CD14-positive monocyte (primary cell): ENCODE data around the gene CADM2. TPM values are rescaled to one million over a fixed set of nuclear protein-coding genes. Genes with fewer than 3 reads are reported as not detected.

ENCODE experiments used
- DNase-seq, 3 donors: peaks; one replicate each; pipeline ENCODE4 v3.0.0-alpha.2; 2011 to 2022
- H2AFZ ChIP-seq: 2 replicates; pipeline ENCODE4 v1.6.0; 2012; ENCODE audit warnings: mild to moderate bottlenecking, low read depth, low read length, inconsistent platforms; ENCODE audit not compliant: insufficient read depth, poor library complexity, severe bottlenecking
- H3K27ac ChIP-seq, 2 donors: 1 replicate in 1 of 2; 2 replicates in 1 of 2; pipeline ENCODE4 v1.5.1; 2012 to 2013; ENCODE audit warnings: low read length in 2 of 2, control low read depth in 1 of 2, inconsistent platforms in 1 of 2, low read depth in 1 of 2, mild to moderate bottlenecking in 1 of 2
- H3K27me3 ChIP-seq, 2 donors: one replicate each; pipeline versions ENCODE4 v1.6.0 to v1.6.1; 2011 to 2013; ENCODE audit warnings: low read length in 2 of 2; ENCODE audit not compliant: control insufficient read depth in 2 of 2, insufficient read depth in 2 of 2
- H3K36me3 ChIP-seq, 2 donors: replicated peaks in 1 of 2; 1 replicate in 1 of 2; 2 replicates in 1 of 2; pipeline versions ENCODE4 v1.5.1 to v1.6.1; 2012 to 2013; ENCODE audit warnings: low read length in 2 of 2, control low read depth in 1 of 2, inconsistent platforms in 1 of 2, mild to moderate bottlenecking in 1 of 2; ENCODE audit not compliant: insufficient read depth in 2 of 2, control insufficient read depth in 1 of 2
- H3K4me1 ChIP-seq, 2 donors: 1 replicate in 1 of 2; 2 replicates in 1 of 2; pipeline versions ENCODE4 v1.5.1 to v1.6.1; 2012 to 2013; ENCODE audit warnings: low read length in 2 of 2, control low read depth in 1 of 2, inconsistent platforms in 1 of 2, mild to moderate bottlenecking in 1 of 2, moderate library complexity in 1 of 2; ENCODE audit not compliant: insufficient read depth in 2 of 2, control insufficient read depth in 1 of 2
- H3K4me2 ChIP-seq: replicated peaks from 2 replicates; pipeline ENCODE3; 2012; ENCODE audit warnings: low read length, moderate library complexity, mild to moderate bottlenecking; ENCODE audit not compliant: poor library complexity, severe bottlenecking; ENCODE audit errors: extremely low read depth
- H3K4me3 ChIP-seq, 3 experiments: fragments of 200-600 bp in 1 of 3; sonication (generic) in 1 of 3; replicated peaks in 1 of 3; 1 replicate in 2 of 3; 2 replicates in 1 of 3; pipeline ENCODE4 v1.5.1; 2011 to 2013; ENCODE audit warnings: low read length in 3 of 3, mild to moderate bottlenecking in 3 of 3, control low read depth in 2 of 3, low read depth in 2 of 3, inconsistent platforms in 1 of 3, moderate library complexity in 1 of 3
- H3K79me2 ChIP-seq: 2 replicates; pipeline ENCODE4 v1.6.0; 2012; ENCODE audit warnings: mild to moderate bottlenecking, control low read depth, inconsistent platforms, low read length, moderate library complexity; ENCODE audit not compliant: insufficient read depth
- H3K9ac ChIP-seq: 2 replicates; pipeline ENCODE4 v1.6.0; 2017; ENCODE audit warnings: low read length, mild to moderate bottlenecking; ENCODE audit not compliant: insufficient read depth, poor library complexity, severe bottlenecking
- H3K9me3 ChIP-seq, 2 donors: replicated peaks in 1 of 2; 1 replicate in 1 of 2; 2 replicates in 1 of 2; pipeline versions ENCODE4 v1.5.1 to v1.6.1; 2012 to 2013; ENCODE audit warnings: low read length in 2 of 2, control low read depth in 1 of 2; ENCODE audit not compliant: control insufficient read depth in 1 of 2, insufficient read depth in 1 of 2
- H4K20me1 ChIP-seq: 2 replicates; pipeline ENCODE4 v1.6.0; 2012; ENCODE audit warnings: mild to moderate bottlenecking, low read length, control low read depth, moderate library complexity; ENCODE audit not compliant: insufficient read depth
- H3K27ac Mint-ChIP-seq, 7 donors: one replicate each; pipeline ENCODE4 v1.8.0; 2020; ENCODE audit warnings: mild to moderate bottlenecking in 7 of 7, mixed read lengths in 7 of 7, moderate library complexity in 6 of 7, inconsistent platforms in 2 of 7
- H3K27me3 Mint-ChIP-seq, 3 donors: one replicate each; pipeline ENCODE4 v1.8.0; 2021 to 2022; ENCODE audit warnings: low read depth in 3 of 3, mild to moderate bottlenecking in 3 of 3, mixed read lengths in 3 of 3, moderate library complexity in 3 of 3, inconsistent platforms in 1 of 3
- H3K36me3 Mint-ChIP-seq, 2 donors: one replicate each; pipeline ENCODE4 v1.8.0; 2020; ENCODE audit warnings: mixed read lengths in 2 of 2, inconsistent platforms in 1 of 2, mild to moderate bottlenecking in 1 of 2
- H3K4me1 Mint-ChIP-seq: one replicate; pipeline ENCODE4 v1.8.0; 2020; ENCODE audit warnings: mild to moderate bottlenecking, mixed read lengths
- H3K4me3 Mint-ChIP-seq, 2 donors: one replicate each; pipeline ENCODE4 v1.8.0; 2020; ENCODE audit warnings: mild to moderate bottlenecking in 2 of 2, mixed read lengths in 2 of 2, moderate library complexity in 1 of 2
- H3K9me3 Mint-ChIP-seq, 7 donors: one replicate each; pipeline ENCODE4 v1.8.0; 2020 to 2022; ENCODE audit warnings: mixed read lengths in 7 of 7, mild to moderate bottlenecking in 6 of 7, moderate library complexity in 6 of 7, inconsistent platforms in 2 of 7
- CTCF ChIP-seq: fragments of 200-600 bp; IDR thresholded peaks from one replicate; pipeline ENCODE4 v1.8.0; 2022; ENCODE audit warnings: antibody characterized with exemption, mild to moderate bottlenecking
- WGBS: methylation state at CpG from one replicate; pipeline ENCODE4 v1.1.5; 2013; ENCODE audit warnings: missing lambda C conversion rate; ENCODE audit not compliant: insufficient coverage; 5-methylcytosine and 5-hydroxymethylcytosine counted together
- intact Hi-C, 2 donors: fragments of 100-400 bp; cut with micrococcal nuclease; formaldehyde crosslinking; loops; one replicate each; pipeline versions ENCODE4 v1.15.0 to v1.15.1; 2023
- polyA plus RNA-seq, 3 donors: library from polyadenylated mRNA; depleted of rRNA in 1 of 3; unstranded in 2 of 3; stranded (reverse) in 1 of 3; fragments of 300-500 nt in 2 of 3; fragments of >200 nt in 1 of 3; fragmentation: Illumina TruSeq in 2 of 3; gene quantifications; 1 replicate in 2 of 3; 2 replicates in 1 of 3; pipeline ENCODE4 v1.2.3, GENCODE V29; 2012 to 2021

Gene CADM2
- polyA plus RNA-seq, 3 donors = not detected

DNA sequence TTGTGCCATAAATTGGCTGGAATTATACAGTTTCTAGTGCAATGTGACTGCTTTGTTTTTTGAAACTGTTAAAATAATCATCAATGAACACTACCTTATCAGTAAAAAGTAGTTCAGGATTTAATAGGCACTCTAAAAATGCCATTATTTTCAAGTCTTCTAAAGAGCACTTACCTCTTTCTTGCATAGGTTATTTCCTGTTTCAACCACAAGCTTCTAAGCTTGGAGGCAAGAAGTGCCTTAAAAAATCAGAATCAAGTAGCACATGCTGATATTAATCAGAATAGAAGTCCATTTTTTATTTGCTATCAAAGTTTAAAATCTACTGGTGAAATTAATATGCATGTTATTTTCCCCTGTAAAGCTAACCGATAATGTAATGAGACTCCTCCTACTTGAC is 991.6 kb downstream of the CADM2 start:
- intact Hi-C loops = no loop called here
- no peaks in the 10 kb centered on the region for H4K20me1 ChIP-seq
- TF ChIP-seq CTCF = no peak
- no peak overlapping the region for H3K27ac Mint-ChIP-seq
- no peaks in the 10 kb centered on the region for H3K36me3 Mint-ChIP-seq
- peaks cover 0 to 3% (median 0%) of the 10 kb centered on the region in 7 donors for H3K9me3 Mint-ChIP-seq
- no peaks in the 10 kb centered on the region for H3K4me1 Mint-ChIP-seq
- H3K27ac ChIP-seq = no peak overlapping the region
- no peak overlapping the region for H3K4me3 ChIP-seq
- no peaks in the 10 kb centered on the region for H3K9me3 ChIP-seq
- H3K36me3 ChIP-seq = no peaks in the 10 kb centered on the region
- no peaks in the 10 kb centered on the region for H3K4me1 ChIP-seq
- no peaks in the 10 kb centered on the region for H3K79me2 ChIP-seq
- no peak overlapping the region for H3K4me2 ChIP-seq
- no peaks in the 10 kb centered on the region for H3K27me3 ChIP-seq
- no peak for DNase-seq
- no peak overlapping the region for H3K9ac ChIP-seq
- H3K27me3 Mint-ChIP-seq = peaks cover 0 to 1% (median 0%) of the 10 kb centered on the region in 3 donors
- no peak overlapping the region for H2AFZ ChIP-seq
- no CpG with 5 or more reads among the region's 1 CpG for WGBS
- no peak overlapping the region for H3K4me3 Mint-ChIP-seq

DNA sequence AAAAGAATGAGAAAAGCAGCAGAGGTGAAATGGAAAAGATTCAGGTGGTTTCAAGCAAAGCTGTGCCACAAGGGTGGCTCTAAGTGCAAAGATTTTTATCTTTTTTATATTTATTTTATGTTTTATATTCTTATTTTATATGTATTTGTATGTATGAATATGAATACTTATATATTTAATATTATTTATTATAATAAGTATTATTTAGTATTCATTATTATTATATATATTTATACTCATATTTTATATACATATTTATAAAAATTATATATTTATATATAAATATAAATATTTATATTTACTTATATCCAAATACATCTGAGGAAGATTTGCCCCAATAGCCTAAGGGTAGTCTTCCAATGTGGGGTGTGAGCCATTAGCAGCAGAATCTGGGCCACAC is 1002.0 kb downstream of the CADM2 start:
- no peaks in the 10 kb centered on the region for H4K20me1 ChIP-seq
- H3K79me2 ChIP-seq = no peaks in the 10 kb centered on the region
- no peak overlapping the region for H3K27ac ChIP-seq
- Mint-ChIP-seq H3K9me3 (peaks cover 0 to 2% (median 0%) of the 10 kb centered on the region in 7 donors), H3K4me1 (no peaks in the 10 kb centered on the region), H3K36me3 (no peaks in the 10 kb centered on the region), H3K27me3 (no peaks in the 10 kb centered on the region), H3K27ac (no peak overlapping the region), H3K4me3 (no peak overlapping the region)
- H3K4me1 ChIP-seq = no peaks in the 10 kb centered on the region
- H2AFZ ChIP-seq = no peak overlapping the region
- no peak overlapping the region for H3K4me2 ChIP-seq
- no peaks in the 10 kb centered on the region for H3K27me3 ChIP-seq
- H3K36me3 ChIP-seq = no peaks in the 10 kb centered on the region
- no peak overlapping the region for H3K9ac ChIP-seq
- DNase-seq = no peak
- H3K9me3 ChIP-seq = no peaks in the 10 kb centered on the region
- no peak for TF ChIP-seq CTCF
- H3K4me3 ChIP-seq = no peak overlapping the region
- intact Hi-C loops = no loop called here
